ENCODE results near the gene TMEM63B.
"Not testable (repeated sequence)": the region's sequence is repeated elsewhere in the genome, so short reads cannot be mapped to it uniquely, and the experiment has no call there.

TMEM63B gene

GRCh38 chr6:44094403-44095242, 32.7 kb upstream of the TMEM63B start:
- DNase-seq = no peak

GRCh38 chr6:44095243-44095623, 32.1 kb upstream of the TMEM63B start:
- not testable (repeated sequence) for DNase-seq

- peak; percentile 65 for DNase-seq
Observed at GRCh38 chr6:44096612-44097011, 30.7 kb upstream of the TMEM63B start.

GRCh38 chr6:44097782-44098317, 29.5 kb upstream of the TMEM63B start:
- DNase-seq = no peak

- DNase-seq = no peak
Observed at GRCh38 chr6:44099192-44099591, 28.2 kb upstream of the TMEM63B start.

- no peak for DNase-seq
Observed at GRCh38 chr6:44100088-44100550, 27.2 kb upstream of the TMEM63B start.

GRCh38 chr6:44101832-44102231, 25.5 kb upstream of the TMEM63B start:
- no peak for DNase-seq

GRCh38 chr6:44102527-44102926, 24.8 kb upstream of the TMEM63B start:
- DNase-seq = no peak

GRCh38 chr6:44104481-44105021, 22.8 kb upstream of the TMEM63B start:
- no peak for DNase-seq

GRCh38 chr6:44105146-44105545, 22.2 kb upstream of the TMEM63B start:
- no peak for DNase-seq

- DNase-seq = no peak
Observed at GRCh38 chr6:44105993-44106740, 21.2 kb upstream of the TMEM63B start.

GRCh38 chr6:44107017-44107416, 20.3 kb upstream of the TMEM63B start:
- DNase-seq = no peak

- DNase-seq = no peak
Observed at GRCh38 chr6:44108471-44108870, 18.9 kb upstream of the TMEM63B start.

GRCh38 chr6:44109212-44109611, 18.1 kb upstream of the TMEM63B start:
- no peak for DNase-seq

GRCh38 chr6:44110005-44110676, 17.2 kb upstream of the TMEM63B start:
- DNase-seq = no peak

GRCh38 chr6:44110966-44111365, 16.4 kb upstream of the TMEM63B start:
- DNase-seq = no peak

GRCh38 chr6:44111434-44112417, 15.6 kb upstream of the TMEM63B start:
- DNase-seq = no peak

- DNase-seq = no peak
Observed at GRCh38 chr6:44113414-44113813, 13.9 kb upstream of the TMEM63B start.

- no peak for DNase-seq
Observed at GRCh38 chr6:44115866-44116265, 11.5 kb upstream of the TMEM63B start.

GRCh38 chr6:44116641-44117382, 10.5 kb upstream of the TMEM63B start:
- no peak for DNase-seq
